SK-N-SH treated with all-trans-retinoic acid at 6 μM for 48 hours (cell line): Measurements from ENCODE around the gene FAM20A.

Source experiments
- ARNTL ChIP-seq: fragments of 450-650 bp; formaldehyde crosslinking; IDR thresholded peaks from 2 replicates; pipeline ENCODE4 v1.5.0; 2020; ENCODE audit warnings: low read depth, mild to moderate bottlenecking, moderate library complexity, borderline replicate concordance
- ISL1 ChIP-seq: fragments of 250-450 bp; sonication (Bioruptor Pico); IDR thresholded peaks from 2 replicates; pipeline ENCODE4 v2.1.2; 2022; ENCODE audit warnings: mild to moderate bottlenecking, moderate library complexity
- RARB ChIP-seq: fragments of 250-450 bp; sonication (Bioruptor Pico); IDR thresholded peaks from 2 replicates; pipeline ENCODE4 v1.8.0; 2021; ENCODE audit warnings: mild to moderate bottlenecking, moderate library complexity
- ZFP30 ChIP-seq: fragments of 450-650 bp; formaldehyde crosslinking; IDR thresholded peaks from 2 replicates; pipeline ENCODE4 v1.5.0; 2022; ENCODE audit warnings: mild to moderate bottlenecking, moderate library complexity
- TF ChIP-seq, protein P1 (sequence below): fragments of 250-450 bp; sonication (Bioruptor Pico); IDR thresholded peaks from 2 replicates; pipeline ENCODE4 v1.8.0; 2020; ENCODE audit warnings: mild to moderate bottlenecking, moderate library complexity, borderline replicate concordance

DNA sequence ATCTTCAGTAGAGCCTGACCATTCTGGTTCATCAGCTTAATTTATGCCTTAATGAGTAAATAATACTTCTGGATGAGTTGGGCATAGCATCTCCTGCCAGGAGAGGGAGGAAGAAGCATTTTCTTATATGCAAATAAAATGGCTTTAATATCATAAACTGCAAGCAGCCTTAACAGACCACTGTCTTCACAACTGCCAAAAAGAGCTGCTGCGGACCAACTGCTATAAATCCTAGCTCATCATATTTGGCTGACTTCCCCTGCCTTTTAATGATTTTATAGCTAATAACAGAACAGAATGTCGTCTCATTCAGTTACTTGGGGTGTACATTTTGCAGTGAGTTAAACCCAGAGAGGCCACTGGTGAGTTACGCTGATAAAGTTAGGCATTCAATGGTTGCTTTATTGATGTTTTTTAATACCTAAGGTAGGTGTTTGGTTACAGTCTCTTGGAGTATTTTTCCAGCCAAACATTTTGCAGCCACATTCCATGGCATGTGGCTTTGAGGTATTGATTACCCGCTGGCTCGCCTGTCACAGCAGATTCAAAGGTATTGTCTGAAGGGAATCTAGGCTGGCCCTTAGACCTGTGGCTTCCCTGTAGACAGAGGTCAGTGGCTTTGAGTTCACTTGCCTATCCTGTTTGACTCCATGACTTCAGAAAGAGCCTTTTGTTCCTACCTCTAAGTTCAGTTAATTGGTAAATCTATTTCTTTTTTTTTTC, 16.4 kb downstream of the FAM20A start:
- TF ChIP-seq ISL1 (CRISPR knock-in tag) (no peak), ARNTL (CRISPR knock-in tag) (no peak), RARB (no peak), ZFP30 (CRISPR knock-in tag) (no peak)
- TF ChIP-seq, protein P1, sequence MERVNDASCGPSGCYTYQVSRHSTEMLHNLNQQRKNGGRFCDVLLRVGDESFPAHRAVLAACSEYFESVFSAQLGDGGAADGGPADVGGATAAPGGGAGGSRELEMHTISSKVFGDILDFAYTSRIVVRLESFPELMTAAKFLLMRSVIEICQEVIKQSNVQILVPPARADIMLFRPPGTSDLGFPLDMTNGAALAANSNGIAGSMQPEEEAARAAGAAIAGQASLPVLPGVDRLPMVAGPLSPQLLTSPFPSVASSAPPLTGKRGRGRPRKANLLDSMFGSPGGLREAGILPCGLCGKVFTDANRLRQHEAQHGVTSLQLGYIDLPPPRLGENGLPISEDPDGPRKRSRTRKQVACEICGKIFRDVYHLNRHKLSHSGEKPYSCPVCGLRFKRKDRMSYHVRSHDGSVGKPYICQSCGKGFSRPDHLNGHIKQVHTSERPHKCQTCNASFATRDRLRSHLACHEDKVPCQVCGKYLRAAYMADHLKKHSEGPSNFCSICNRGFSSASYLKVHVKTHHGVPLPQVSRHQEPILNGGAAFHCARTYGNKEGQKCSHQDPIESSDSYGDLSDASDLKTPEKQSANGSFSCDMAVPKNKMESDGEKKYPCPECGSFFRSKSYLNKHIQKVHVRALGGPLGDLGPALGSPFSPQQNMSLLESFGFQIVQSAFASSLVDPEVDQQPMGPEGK (CRISPR knock-in tag): no peak
